Epithelial cell of esophagus (primary cell): Measurements from ENCODE around the gene ARHGAP22.

Source experiments
- DNase-seq: peaks from one replicate; pipeline ENCODE4 v3.0.0; 2010; ENCODE audit warnings: low read depth
- H3K4me3 ChIP-seq: 2 replicates; pipeline ENCODE4 v1.5.1; 2011; ENCODE audit warnings: mild to moderate bottlenecking, low read length, control low read depth
- CTCF ChIP-seq: IDR thresholded peaks from 2 replicates; pipeline ENCODE4 v1.5.1; 2011; ENCODE audit warnings: low read depth, mild to moderate bottlenecking, low read length, control low read depth, inconsistent platforms; ENCODE audit not compliant: insufficient read depth; ENCODE audit errors: missing control alignments

ARHGAP22 gene

GRCh38 chr10:48505394-48506112 is 99.3 kb downstream of the ARHGAP22 start:
- no peak overlapping the region for H3K4me3 ChIP-seq
- TF ChIP-seq CTCF = peak; percentile 55
- no peak for DNase-seq

- no peak overlapping the region for H3K4me3 ChIP-seq
- DNase-seq = no peak
- no peak for TF ChIP-seq CTCF
Observed at GRCh38 chr10:48504141-48504885, 100.6 kb downstream of the ARHGAP22 start.

- no peak for DNase-seq
- TF ChIP-seq CTCF = no peak
- no peak overlapping the region for H3K4me3 ChIP-seq
Observed at GRCh38 chr10:48503293-48503911, 101.5 kb downstream of the ARHGAP22 start.

- H3K4me3 ChIP-seq = no peak overlapping the region
- no peak for TF ChIP-seq CTCF
- no peak for DNase-seq
Observed at GRCh38 chr10:48502791-48503190, 102.1 kb downstream of the ARHGAP22 start.

- no peak for DNase-seq
- H3K4me3 ChIP-seq = no peak overlapping the region
- TF ChIP-seq CTCF = no peak
Observed at GRCh38 chr10:48501787-48502771, 102.8 kb downstream of the ARHGAP22 start.

DNA sequence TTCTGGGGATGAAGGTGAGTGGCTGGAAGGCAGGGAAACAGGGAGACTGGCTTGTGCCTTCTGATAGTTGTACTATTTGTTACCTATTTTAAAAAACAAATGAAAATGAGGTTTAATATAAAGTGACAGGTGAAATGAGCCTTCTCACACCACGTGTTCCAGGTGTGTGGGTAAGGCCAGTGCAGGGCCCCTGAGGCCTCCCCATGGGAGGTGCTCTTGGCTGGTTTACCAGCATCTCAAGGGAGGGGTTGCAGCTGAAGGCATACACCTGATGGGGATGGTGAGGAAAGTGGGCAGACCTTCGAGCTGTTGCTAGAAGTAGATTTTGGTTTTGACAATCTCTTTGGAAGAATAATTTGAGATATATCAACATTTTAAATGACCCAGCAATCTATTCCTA is 103.6 kb downstream of the ARHGAP22 start:
- no peak for TF ChIP-seq CTCF
- DNase-seq = no peak
- no peak overlapping the region for H3K4me3 ChIP-seq
